SK-N-SH treated with all-trans-retinoic acid at 6 μM for 48 hours (cell line): ENCODE data around the gene KLF15.
"Not testable (repeated sequence)": the region's sequence is repeated elsewhere in the genome, so short reads cannot be mapped to it uniquely, and the experiment has no call there.

Experiments
- ATAC-seq: fragments of 200-7000 bp; cut with Tn5 transposase; 3 replicates; pipeline ENCODE4 v1.9.1; 2020; ENCODE audit warnings: mild to moderate bottlenecking, moderate library complexity
- ARNTL ChIP-seq: fragments of 450-650 bp; formaldehyde crosslinking; IDR thresholded peaks from 2 replicates; pipeline ENCODE4 v1.5.0; 2020; ENCODE audit warnings: low read depth, mild to moderate bottlenecking, moderate library complexity, borderline replicate concordance
- BACH2 ChIP-seq: fragments of 250-450 bp; sonication (Bioruptor Pico); IDR thresholded peaks from 2 replicates; pipeline ENCODE4 v1.9.0; 2021; ENCODE audit warnings: mild to moderate bottlenecking, borderline replicate concordance
- CSDC2 ChIP-seq: fragments of 250-450 bp; sonication (Bioruptor Pico); IDR thresholded peaks from 2 replicates; pipeline ENCODE4 v1.5.0; 2020; ENCODE audit warnings: mild to moderate bottlenecking, moderate library complexity
- GLIS3 ChIP-seq: fragments of 250-450 bp; sonication (Bioruptor Pico); IDR thresholded peaks from 2 replicates; pipeline ENCODE4 v1.5.0; 2020; ENCODE audit warnings: mild to moderate bottlenecking, moderate library complexity
- ISL1 ChIP-seq: fragments of 250-450 bp; sonication (Bioruptor Pico); IDR thresholded peaks from 2 replicates; pipeline ENCODE4 v2.1.2; 2022; ENCODE audit warnings: mild to moderate bottlenecking, moderate library complexity
- OSR1 ChIP-seq: fragments of 250-450 bp; sonication (Bioruptor Pico); IDR thresholded peaks from 2 replicates; pipeline ENCODE4 v1.8.0; 2022; ENCODE audit warnings: moderate library complexity, mild to moderate bottlenecking, inconsistent platforms
- PPARA ChIP-seq: fragments of 250-450 bp; sonication (Bioruptor Pico); IDR thresholded peaks from 2 replicates; pipeline ENCODE4 v1.5.0; 2020; ENCODE audit warnings: mild to moderate bottlenecking, borderline replicate concordance
- RARB ChIP-seq: fragments of 250-450 bp; sonication (Bioruptor Pico); IDR thresholded peaks from 2 replicates; pipeline ENCODE4 v1.8.0; 2021; ENCODE audit warnings: mild to moderate bottlenecking, moderate library complexity
- SNAI2 ChIP-seq: fragments of 250-450 bp; sonication (Bioruptor Pico); IDR thresholded peaks from 2 replicates; pipeline ENCODE4 v1.5.0; 2020; ENCODE audit warnings: mild to moderate bottlenecking, moderate library complexity
- TCF4 ChIP-seq: fragments of 250-450 bp; sonication (Bioruptor Pico); IDR thresholded peaks from 2 replicates; pipeline ENCODE4 v1.8.0; 2021; ENCODE audit warnings: mild to moderate bottlenecking, moderate library complexity, borderline replicate concordance
- TOX ChIP-seq: fragments of 250-450 bp; sonication (Bioruptor Pico); IDR thresholded peaks from 2 replicates; pipeline ENCODE4 v1.8.0; 2021; ENCODE audit warnings: mild to moderate bottlenecking, moderate library complexity, borderline replicate concordance
- ZFP3 ChIP-seq: fragments of 250-450 bp; sonication (Bioruptor Pico); IDR thresholded peaks from 2 replicates; pipeline ENCODE4 v1.5.0; 2020; ENCODE audit warnings: mild to moderate bottlenecking, moderate library complexity
- ZFP30 ChIP-seq: fragments of 450-650 bp; formaldehyde crosslinking; IDR thresholded peaks from 2 replicates; pipeline ENCODE4 v1.5.0; 2022; ENCODE audit warnings: mild to moderate bottlenecking, moderate library complexity
- ZNF565 ChIP-seq: fragments of 450-650 bp; formaldehyde crosslinking; conservative IDR thresholded peaks from 2 replicates; pipeline ENCODE4 v1.5.0; 2020; ENCODE audit warnings: low read depth, mild to moderate bottlenecking, moderate library complexity
- ZNF70 ChIP-seq: fragments of 450-650 bp; formaldehyde crosslinking; IDR thresholded peaks from 2 replicates; pipeline ENCODE4 v1.5.0; 2020; ENCODE audit warnings: mild to moderate bottlenecking, moderate library complexity
- ZNF8 ChIP-seq: fragments of 450-650 bp; formaldehyde crosslinking; IDR thresholded peaks from 2 replicates; pipeline ENCODE4 v1.5.0; 2020; ENCODE audit warnings: mild to moderate bottlenecking, moderate library complexity
- TF ChIP-seq, protein P1 (sequence below): fragments of 250-450 bp; sonication (Bioruptor Pico); IDR thresholded peaks from 2 replicates; pipeline ENCODE4 v1.5.0; 2020; ENCODE audit warnings: mild to moderate bottlenecking, moderate library complexity
- TF ChIP-seq, protein P2 (sequence below): fragments of 250-450 bp; sonication (Bioruptor Pico); IDR thresholded peaks from 2 replicates; pipeline ENCODE4 v1.5.1; 2020; ENCODE audit warnings: low read depth, mild to moderate bottlenecking, moderate library complexity
- TF ChIP-seq, protein P3 (sequence below): fragments of 250-450 bp; sonication (Bioruptor Pico); IDR thresholded peaks from 2 replicates; pipeline ENCODE4 v1.5.1; 2021; ENCODE audit warnings: mild to moderate bottlenecking, moderate library complexity
- TF ChIP-seq, protein P4 (sequence below): fragments of 250-450 bp; sonication (Bioruptor Pico); IDR thresholded peaks from 2 replicates; pipeline ENCODE4 v1.8.0; 2021; ENCODE audit warnings: low read depth, mild to moderate bottlenecking, moderate library complexity, borderline replicate concordance

KLF15 gene

DNA sequence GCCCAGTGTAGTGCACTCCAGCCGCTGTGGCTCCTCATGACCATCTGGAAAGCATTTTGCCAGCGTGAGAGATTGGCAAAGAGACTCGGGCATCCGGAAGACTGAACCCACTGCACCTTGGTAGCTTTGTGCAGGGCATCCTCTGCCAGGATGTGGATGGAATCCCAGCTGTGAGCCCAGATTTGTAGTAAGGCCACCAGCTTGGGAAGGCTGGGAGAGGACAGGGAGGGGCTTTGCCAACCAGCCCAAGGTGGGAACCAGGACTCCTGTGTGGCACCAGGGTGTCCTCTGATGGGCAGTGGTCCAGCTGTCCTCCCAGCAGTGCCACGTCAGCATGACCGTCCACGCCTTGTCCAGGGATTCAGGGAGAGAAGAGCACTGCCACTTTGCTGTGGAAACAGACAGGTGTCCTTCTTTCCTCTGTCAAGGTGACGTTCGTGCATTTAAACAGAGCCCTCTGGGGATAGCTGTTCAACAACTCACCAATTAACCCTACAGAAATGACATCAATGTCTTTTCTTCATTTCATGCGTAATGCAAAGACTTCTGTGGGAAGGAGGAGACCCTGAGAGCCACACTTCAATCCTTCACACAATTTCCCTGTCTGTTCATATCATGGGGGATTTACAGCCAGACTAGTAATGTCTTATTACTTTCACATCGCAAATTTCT is 19.1 kb downstream of the KLF15 start:
- TF ChIP-seq, protein P1, sequence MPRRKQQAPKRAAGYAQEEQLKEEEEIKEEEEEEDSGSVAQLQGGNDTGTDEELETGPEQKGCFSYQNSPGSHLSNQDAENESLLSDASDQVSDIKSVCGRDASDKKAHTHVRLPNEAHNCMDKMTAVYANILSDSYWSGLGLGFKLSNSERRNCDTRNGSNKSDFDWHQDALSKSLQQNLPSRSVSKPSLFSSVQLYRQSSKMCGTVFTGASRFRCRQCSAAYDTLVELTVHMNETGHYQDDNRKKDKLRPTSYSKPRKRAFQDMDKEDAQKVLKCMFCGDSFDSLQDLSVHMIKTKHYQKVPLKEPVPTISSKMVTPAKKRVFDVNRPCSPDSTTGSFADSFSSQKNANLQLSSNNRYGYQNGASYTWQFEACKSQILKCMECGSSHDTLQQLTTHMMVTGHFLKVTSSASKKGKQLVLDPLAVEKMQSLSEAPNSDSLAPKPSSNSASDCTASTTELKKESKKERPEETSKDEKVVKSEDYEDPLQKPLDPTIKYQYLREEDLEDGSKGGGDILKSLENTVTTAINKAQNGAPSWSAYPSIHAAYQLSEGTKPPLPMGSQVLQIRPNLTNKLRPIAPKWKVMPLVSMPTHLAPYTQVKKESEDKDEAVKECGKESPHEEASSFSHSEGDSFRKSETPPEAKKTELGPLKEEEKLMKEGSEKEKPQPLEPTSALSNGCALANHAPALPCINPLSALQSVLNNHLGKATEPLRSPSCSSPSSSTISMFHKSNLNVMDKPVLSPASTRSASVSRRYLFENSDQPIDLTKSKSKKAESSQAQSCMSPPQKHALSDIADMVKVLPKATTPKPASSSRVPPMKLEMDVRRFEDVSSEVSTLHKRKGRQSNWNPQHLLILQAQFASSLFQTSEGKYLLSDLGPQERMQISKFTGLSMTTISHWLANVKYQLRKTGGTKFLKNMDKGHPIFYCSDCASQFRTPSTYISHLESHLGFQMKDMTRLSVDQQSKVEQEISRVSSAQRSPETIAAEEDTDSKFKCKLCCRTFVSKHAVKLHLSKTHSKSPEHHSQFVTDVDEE (CRISPR knock-in tag), result no peak
- TF ChIP-seq OSR1 (no peak), ISL1 (CRISPR knock-in tag) (no peak), CSDC2 (CRISPR knock-in tag) (no peak), PPARA (CRISPR knock-in tag) (no peak)
- TF ChIP-seq, protein P2, sequence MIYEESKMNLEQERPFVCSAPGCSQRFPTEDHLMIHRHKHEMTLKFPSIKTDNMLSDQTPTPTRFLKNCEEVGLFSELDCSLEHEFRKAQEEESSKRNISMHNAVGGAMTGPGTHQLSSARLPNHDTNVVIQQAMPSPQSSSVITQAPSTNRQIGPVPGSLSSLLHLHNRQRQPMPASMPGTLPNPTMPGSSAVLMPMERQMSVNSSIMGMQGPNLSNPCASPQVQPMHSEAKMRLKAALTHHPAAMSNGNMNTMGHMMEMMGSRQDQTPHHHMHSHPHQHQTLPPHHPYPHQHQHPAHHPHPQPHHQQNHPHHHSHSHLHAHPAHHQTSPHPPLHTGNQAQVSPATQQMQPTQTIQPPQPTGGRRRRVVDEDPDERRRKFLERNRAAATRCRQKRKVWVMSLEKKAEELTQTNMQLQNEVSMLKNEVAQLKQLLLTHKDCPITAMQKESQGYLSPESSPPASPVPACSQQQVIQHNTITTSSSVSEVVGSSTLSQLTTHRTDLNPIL (CRISPR knock-in tag), result no peak
- TF ChIP-seq, all 23 proteins: peak for 0
- ATAC-seq, result no peak

DNA sequence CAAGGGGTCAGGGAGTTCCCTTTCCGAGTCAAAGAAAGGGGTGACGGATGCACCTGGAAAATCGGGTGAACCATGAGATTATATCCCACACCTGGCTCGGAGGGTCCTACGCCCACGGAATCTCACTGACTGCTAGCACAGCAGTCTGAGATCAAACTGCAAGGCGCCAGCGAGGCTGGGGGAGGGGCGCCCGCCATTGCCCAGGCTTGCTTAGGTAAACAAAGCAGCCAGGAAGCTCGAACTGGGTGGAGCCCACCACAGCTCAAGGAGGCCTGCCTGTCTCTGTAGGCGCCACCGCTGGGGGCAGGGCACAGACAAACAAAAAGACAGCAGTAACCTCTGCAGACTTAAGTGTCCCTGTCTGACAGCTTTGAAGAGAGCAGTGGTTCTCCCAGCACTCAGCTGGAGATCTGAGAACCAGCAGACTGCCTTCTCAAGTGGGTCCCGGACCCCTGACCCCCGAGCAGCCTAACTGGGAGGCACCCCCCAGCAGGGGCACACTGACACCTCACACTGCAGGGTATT is 25.3 kb downstream of the KLF15 start:
- ATAC-seq, result not testable (repeated sequence)

DNA sequence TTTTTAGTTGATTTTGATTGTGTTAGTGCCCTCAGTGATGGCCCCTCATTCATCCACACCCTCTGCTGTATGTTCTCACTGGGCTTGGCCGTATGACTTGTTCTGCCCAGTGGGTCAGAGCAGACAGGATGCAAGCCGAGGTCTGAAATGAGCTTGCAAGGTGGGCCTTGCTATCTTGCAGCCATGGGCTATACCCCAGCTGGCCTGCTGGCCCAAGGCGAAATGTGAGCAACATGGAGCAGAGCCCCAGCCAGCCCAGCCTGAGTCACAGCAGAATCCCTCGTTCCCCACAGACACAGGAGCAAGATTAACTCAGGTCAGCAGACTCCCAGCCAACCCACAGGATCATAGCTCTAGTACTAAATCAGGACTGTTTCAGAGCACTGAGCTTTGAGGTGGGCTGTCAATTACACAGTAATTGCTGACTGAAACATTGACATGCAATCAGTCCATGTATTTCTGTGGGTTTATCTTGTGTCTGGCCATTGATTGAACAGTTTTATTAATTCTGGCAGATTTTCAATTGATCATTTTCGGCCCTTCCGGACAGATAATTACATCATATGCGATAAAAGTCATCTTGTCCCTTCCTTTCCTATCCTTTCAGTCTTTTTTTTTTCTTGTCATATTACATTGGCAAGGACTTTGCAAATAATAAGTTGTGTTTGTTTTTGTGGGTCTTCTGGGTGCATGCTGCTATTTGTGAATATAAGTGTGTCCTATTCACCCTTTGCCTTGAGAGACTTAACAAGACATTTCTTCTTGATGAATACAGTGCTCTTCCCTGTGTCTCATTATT is 27.1 kb downstream of the KLF15 start:
- TF ChIP-seq OSR1, result no peak
- no peak for TF ChIP-seq ZFP30
- no peak for TF ChIP-seq GLIS3
- no peak for TF ChIP-seq ZNF565 (CRISPR knock-in tag)
- no peak for TF ChIP-seq ZFP3 (CRISPR knock-in tag)
- no peak for TF ChIP-seq ZNF70
- TF ChIP-seq, protein P2 (CRISPR knock-in tag), result no peak
- no peak for TF ChIP-seq RARB
- TF ChIP-seq TOX (CRISPR knock-in tag), result no peak
- TF ChIP-seq, protein P3, sequence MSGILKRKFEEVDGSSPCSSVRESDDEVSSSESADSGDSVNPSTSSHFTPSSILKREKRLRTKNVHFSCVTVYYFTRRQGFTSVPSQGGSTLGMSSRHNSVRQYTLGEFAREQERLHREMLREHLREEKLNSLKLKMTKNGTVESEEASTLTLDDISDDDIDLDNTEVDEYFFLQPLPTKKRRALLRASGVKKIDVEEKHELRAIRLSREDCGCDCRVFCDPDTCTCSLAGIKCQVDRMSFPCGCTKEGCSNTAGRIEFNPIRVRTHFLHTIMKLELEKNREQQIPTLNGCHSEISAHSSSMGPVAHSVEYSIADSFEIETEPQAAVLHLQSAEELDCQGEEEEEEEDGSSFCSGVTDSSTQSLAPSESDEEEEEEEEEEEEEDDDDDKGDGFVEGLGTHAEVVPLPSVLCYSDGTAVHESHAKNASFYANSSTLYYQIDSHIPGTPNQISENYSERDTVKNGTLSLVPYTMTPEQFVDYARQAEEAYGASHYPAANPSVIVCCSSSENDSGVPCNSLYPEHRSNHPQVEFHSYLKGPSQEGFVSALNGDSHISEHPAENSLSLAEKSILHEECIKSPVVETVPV (CRISPR knock-in tag), result no peak
- TF ChIP-seq ZNF8 (CRISPR knock-in tag), result no peak
- TF ChIP-seq, protein P4, sequence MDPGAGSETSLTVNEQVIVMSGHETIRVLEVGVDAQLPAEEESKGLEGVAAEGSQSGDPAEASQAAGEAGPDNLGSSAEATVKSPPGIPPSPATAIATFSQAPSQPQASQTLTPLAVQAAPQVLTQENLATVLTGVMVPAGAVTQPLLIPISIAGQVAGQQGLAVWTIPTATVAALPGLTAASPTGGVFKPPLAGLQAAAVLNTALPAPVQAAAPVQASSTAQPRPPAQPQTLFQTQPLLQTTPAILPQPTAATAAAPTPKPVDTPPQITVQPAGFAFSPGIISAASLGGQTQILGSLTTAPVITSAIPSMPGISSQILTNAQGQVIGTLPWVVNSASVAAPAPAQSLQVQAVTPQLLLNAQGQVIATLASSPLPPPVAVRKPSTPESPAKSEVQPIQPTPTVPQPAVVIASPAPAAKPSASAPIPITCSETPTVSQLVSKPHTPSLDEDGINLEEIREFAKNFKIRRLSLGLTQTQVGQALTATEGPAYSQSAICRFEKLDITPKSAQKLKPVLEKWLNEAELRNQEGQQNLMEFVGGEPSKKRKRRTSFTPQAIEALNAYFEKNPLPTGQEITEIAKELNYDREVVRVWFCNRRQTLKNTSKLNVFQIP (CRISPR knock-in tag), result no peak
- TF ChIP-seq, protein P1 (CRISPR knock-in tag), result no peak
- no peak for TF ChIP-seq TCF4 (CRISPR knock-in tag)
- no peak for TF ChIP-seq ISL1 (CRISPR knock-in tag)
- no peak for TF ChIP-seq BACH2
- TF ChIP-seq SNAI2 (CRISPR knock-in tag), result no peak
- no peak for TF ChIP-seq PPARA (CRISPR knock-in tag)
- TF ChIP-seq ARNTL (CRISPR knock-in tag), result no peak
- no peak for ATAC-seq
